ENCODE measurements around the gene PCNX1.

The PCNX1 gene

GRCh38 chr14:71115306-71115705 is 208.0 kb downstream of the PCNX1 start:
- Histone ChIP-seq H3K4me1 (ENCODE audit: insufficient read depth, low read length, poor library complexity, severe bottlenecking) (no peaks in the 10 kb centered on the region), H3K4me3 (ENCODE audit: low read length, poor library complexity, severe bottlenecking) (no peak overlapping the region), H3K79me2 (ENCODE audit: insufficient read depth, low read length) (0 out of 2 replicates have a peak, but pooled peaks cover 5% of the 10 kb centered on the region), H3K9ac (ENCODE audit: low read depth, low read length, poor library complexity, severe bottlenecking) (no peak overlapping the region), H3K36me3 (ENCODE audit: insufficient read depth, low read length) (peaks cover 24% of the 10 kb centered on the region), H3F3A (ENCODE audit: low read depth) (no peaks in the 10 kb centered on the region), H4K20me1 (ENCODE audit: insufficient read depth, low read length, poor library complexity, severe bottlenecking) (no peaks in the 10 kb centered on the region), H3K4me2 (ENCODE audit: low read depth, low read length, poor library complexity, severe bottlenecking) (no peak overlapping the region), H3K9me2 (replicated peaks; ENCODE audit: low read depth, low read length) (no peaks in the 10 kb centered on the region), H3K9me3 (ENCODE audit: insufficient read depth, low read depth, low read length) (no peaks in the 10 kb centered on the region), H3K27me3 (ENCODE audit: insufficient read depth, low read length, poor library complexity, severe bottlenecking) (no peaks in the 10 kb centered on the region), H2AFZ (ENCODE audit: low read length) (no peak overlapping the region)
- TF ChIP-seq CTCF (conservative IDR thresholded peaks at IDR 0.05; ENCODE audit: low read length) (no peak), EZH2phosphoT487 (IDR thresholded peaks at IDR 0.05; ENCODE audit: borderline replicate concordance) (no peak)

- Histone ChIP-seq H3K4me1 (ENCODE audit: insufficient read depth, low read length, poor library complexity, severe bottlenecking) (no peaks in the 10 kb centered on the region), H4K20me1 (ENCODE audit: insufficient read depth, low read length, poor library complexity, severe bottlenecking) (no peaks in the 10 kb centered on the region), H2AFZ (ENCODE audit: low read length) (no peak overlapping the region), H3F3A (ENCODE audit: low read depth) (no peaks in the 10 kb centered on the region), H3K79me2 (ENCODE audit: insufficient read depth, low read length) (peaks cover 5% of the 10 kb centered on the region; the same call in 1 of the 2 replicates), H3K36me3 (ENCODE audit: insufficient read depth, low read length) (peaks cover 19% of the 10 kb centered on the region), H3K4me2 (ENCODE audit: low read depth, low read length, poor library complexity, severe bottlenecking) (no peak overlapping the region), H3K27me3 (ENCODE audit: insufficient read depth, low read length, poor library complexity, severe bottlenecking) (no peaks in the 10 kb centered on the region), H3K9ac (ENCODE audit: low read depth, low read length, poor library complexity, severe bottlenecking) (no peak overlapping the region), H3K4me3 (ENCODE audit: low read length, poor library complexity, severe bottlenecking) (no peak overlapping the region), H3K9me3 (ENCODE audit: insufficient read depth, low read depth, low read length) (no peaks in the 10 kb centered on the region), H3K9me2 (replicated peaks; ENCODE audit: low read depth, low read length) (no peaks in the 10 kb centered on the region)
- TF ChIP-seq CTCF (conservative IDR thresholded peaks at IDR 0.05; ENCODE audit: low read length) = no peak
- no peak for TF ChIP-seq EZH2phosphoT487 (IDR thresholded peaks at IDR 0.05; ENCODE audit: borderline replicate concordance)
Measured at GRCh38 chr14:71115821-71116567, 208.7 kb downstream of the PCNX1 start.

GRCh38 chr14:71116568-71117122 is 209.4 kb downstream of the PCNX1 start:
- H4K20me1 ChIP-seq (ENCODE audit: insufficient read depth, low read length, poor library complexity, severe bottlenecking) = no peaks in the 10 kb centered on the region
- no peaks in the 10 kb centered on the region for H3K9me2 ChIP-seq (replicated peaks; ENCODE audit: low read depth, low read length)
- H3K9me3 ChIP-seq (ENCODE audit: insufficient read depth, low read depth, low read length) = no peaks in the 10 kb centered on the region
- no peak overlapping the region for H2AFZ ChIP-seq (ENCODE audit: low read length)
- H3K79me2 ChIP-seq (ENCODE audit: insufficient read depth, low read length) = peaks cover 10% of the 10 kb centered on the region; the same call in 1 of the 2 replicates
- no peak for TF ChIP-seq CTCF (conservative IDR thresholded peaks at IDR 0.05; ENCODE audit: low read length)
- TF ChIP-seq EZH2phosphoT487 (IDR thresholded peaks at IDR 0.05; ENCODE audit: borderline replicate concordance) = no peak
- no peak overlapping the region for H3K4me2 ChIP-seq (ENCODE audit: low read depth, low read length, poor library complexity, severe bottlenecking)
- H3K27me3 ChIP-seq (ENCODE audit: insufficient read depth, low read length, poor library complexity, severe bottlenecking) = no peaks in the 10 kb centered on the region
- H3K4me3 ChIP-seq (ENCODE audit: low read length, poor library complexity, severe bottlenecking) = no peak overlapping the region
- H3K4me1 ChIP-seq (ENCODE audit: insufficient read depth, low read length, poor library complexity, severe bottlenecking) = no peaks in the 10 kb centered on the region
- H3F3A ChIP-seq (ENCODE audit: low read depth) = no peaks in the 10 kb centered on the region
- H3K9ac ChIP-seq (ENCODE audit: low read depth, low read length, poor library complexity, severe bottlenecking) = no peak overlapping the region
- peaks cover 15% of the 10 kb centered on the region for H3K36me3 ChIP-seq (ENCODE audit: insufficient read depth, low read length)

Measured in Loucy (cell line).